Activated CD8-positive, alpha-beta T cell treated with anti-CD3 and anti-CD28 coated beads for 36 hours (primary cell): Measurements from ENCODE around the gene TGIF1. TPM values are rescaled to one million over a fixed set of nuclear protein-coding genes. Genes with fewer than 3 reads are reported as not detected.

Experiments
- ATAC-seq: fragments of 200-7000 bp; cut with Tn5 transposase; one replicate; pipeline ENCODE4 v1.10.0; 2021; ENCODE audit warnings: mild to moderate bottlenecking, moderate library complexity
- CTCF ChIA-PET: fragments of 350-600 bp; sonication (Branson Sonifier 250); formaldehyde crosslinking; loops from one replicate; lab custom pipeline; 2021; ENCODE audit warnings: antibody characterized with exemption; lab: Charles Lee
- POLR2A ChIA-PET: fragments of 350-600 bp; sonication (Branson Sonifier 250); formaldehyde crosslinking; loops from one replicate; lab custom pipeline; 2021; ENCODE audit warnings: antibody characterized with exemption; lab: Charles Lee
- DNase-seq: peaks from one replicate; pipeline ENCODE4 v3.0.0-alpha.2; 2020
- H3K27ac Mint-ChIP-seq: one replicate; pipeline ENCODE4 v1.8.0; 2021; ENCODE audit warnings: mild to moderate bottlenecking, mixed read lengths
- H3K27me3 Mint-ChIP-seq: one replicate; pipeline ENCODE4 v1.8.0; 2021; ENCODE audit warnings: mixed read lengths
- H3K36me3 Mint-ChIP-seq: one replicate; pipeline ENCODE4 v1.8.0; 2021; ENCODE audit warnings: low read depth, mixed read lengths
- H3K4me1 Mint-ChIP-seq: one replicate; pipeline ENCODE4 v1.8.0; 2021; ENCODE audit warnings: low read depth, mixed read lengths
- H3K4me3 Mint-ChIP-seq: one replicate; pipeline ENCODE4 v1.8.0; 2021; ENCODE audit warnings: mild to moderate bottlenecking, moderate library complexity, mixed read lengths
- H3K9me3 Mint-ChIP-seq: one replicate; pipeline ENCODE4 v1.8.0; 2021; ENCODE audit warnings: mixed read lengths
- intact Hi-C: fragments of 100-400 bp; cut with micrococcal nuclease; formaldehyde crosslinking; loops from one replicate; pipeline ENCODE4 v1.10.0; 2022
- total RNA-seq, 2 experiments: library from RNA; stranded (reverse); gene quantifications; one replicate each; pipeline ENCODE4 v1.2.3, GENCODE V29; 2021
- TF ChIP-seq, protein P1 (sequence below): fragments of 200-600 bp; IDR thresholded peaks from one replicate; pipeline ENCODE4 v1.8.0; 2022; ENCODE audit warnings: antibody characterized with exemption, mild to moderate bottlenecking

Gene TGIF1
- total RNA-seq, 2 experiments from 2014 or later = 33.3 to 34.5 TPM

DNA sequence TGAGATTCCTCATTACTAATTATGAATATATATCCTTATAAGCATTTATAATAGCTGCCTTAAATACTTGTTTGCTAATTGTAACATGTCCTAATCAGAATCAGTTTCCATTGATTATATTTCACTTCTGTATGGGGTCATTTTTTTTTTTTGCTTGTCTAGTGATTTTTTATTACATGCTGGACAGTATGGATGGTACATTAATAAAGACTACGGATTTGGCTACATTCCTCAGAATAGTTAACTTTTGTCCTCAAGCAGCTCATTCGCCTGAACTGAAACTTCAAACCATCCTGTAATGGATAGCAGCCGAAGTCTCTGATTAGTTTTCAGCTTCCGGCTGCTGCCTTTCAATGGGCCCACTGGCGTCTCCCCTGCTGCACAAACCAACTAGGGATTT lies 11.7 kb downstream of the TGIF1 start:
- CTCF ChIA-PET = interaction anchor here (0.9 to 5.7 kb wide), 7 partner anchors 8 to 204 kb away, joined by 3 to 32 read pairs (median 8); no protein-coding TSS in a partner anchor
- DNase-seq (no peak), ATAC-seq (no peak)
- intact Hi-C loops = no loop called here
- H3K27me3 Mint-ChIP-seq = no peaks in the 10 kb centered on the region
- no peak overlapping the region for H3K27ac Mint-ChIP-seq
- POLR2A ChIA-PET = no interaction called here
- TF ChIP-seq, protein P1, sequence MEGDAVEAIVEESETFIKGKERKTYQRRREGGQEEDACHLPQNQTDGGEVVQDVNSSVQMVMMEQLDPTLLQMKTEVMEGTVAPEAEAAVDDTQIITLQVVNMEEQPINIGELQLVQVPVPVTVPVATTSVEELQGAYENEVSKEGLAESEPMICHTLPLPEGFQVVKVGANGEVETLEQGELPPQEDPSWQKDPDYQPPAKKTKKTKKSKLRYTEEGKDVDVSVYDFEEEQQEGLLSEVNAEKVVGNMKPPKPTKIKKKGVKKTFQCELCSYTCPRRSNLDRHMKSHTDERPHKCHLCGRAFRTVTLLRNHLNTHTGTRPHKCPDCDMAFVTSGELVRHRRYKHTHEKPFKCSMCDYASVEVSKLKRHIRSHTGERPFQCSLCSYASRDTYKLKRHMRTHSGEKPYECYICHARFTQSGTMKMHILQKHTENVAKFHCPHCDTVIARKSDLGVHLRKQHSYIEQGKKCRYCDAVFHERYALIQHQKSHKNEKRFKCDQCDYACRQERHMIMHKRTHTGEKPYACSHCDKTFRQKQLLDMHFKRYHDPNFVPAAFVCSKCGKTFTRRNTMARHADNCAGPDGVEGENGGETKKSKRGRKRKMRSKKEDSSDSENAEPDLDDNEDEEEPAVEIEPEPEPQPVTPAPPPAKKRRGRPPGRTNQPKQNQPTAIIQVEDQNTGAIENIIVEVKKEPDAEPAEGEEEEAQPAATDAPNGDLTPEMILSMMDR = no peak
- H3K4me1 Mint-ChIP-seq = peaks cover 52% of the 10 kb centered on the region
- H3K36me3 Mint-ChIP-seq = peaks cover 47% of the 10 kb centered on the region
- peaks cover 10% of the 10 kb centered on the region for H3K9me3 Mint-ChIP-seq
- no peak overlapping the region for H3K4me3 Mint-ChIP-seq

DNA sequence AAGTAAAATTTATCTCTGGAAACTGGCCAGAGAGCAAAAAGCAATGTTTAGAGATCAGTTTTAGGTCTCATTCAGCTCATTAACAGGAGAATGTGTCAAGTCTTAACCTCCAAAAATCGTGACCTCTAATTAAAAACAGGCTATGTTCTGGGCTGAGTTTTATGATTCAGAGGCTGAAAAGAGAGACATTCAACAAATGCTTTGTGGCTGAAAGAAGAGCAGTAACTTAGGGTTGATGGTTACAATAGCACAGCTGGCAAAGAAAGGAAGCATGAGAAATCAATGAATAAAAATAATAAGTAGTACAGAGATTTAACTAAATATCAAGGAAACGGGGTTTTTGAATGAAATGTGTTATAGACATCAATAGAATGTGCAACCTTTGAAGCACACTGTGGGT lies 13.1 kb downstream of the TGIF1 start:
- POLR2A ChIA-PET = interaction anchor here (1.0 kb wide), 1 partner anchor 14 kb away, joined by 3 read pairs; no protein-coding TSS in a partner anchor
- H3K4me3 Mint-ChIP-seq = no peak overlapping the region
- DNase-seq = no peak
- H3K4me1 Mint-ChIP-seq = peaks cover 46% of the 10 kb centered on the region
- H3K27me3 Mint-ChIP-seq = no peaks in the 10 kb centered on the region
- TF ChIP-seq, protein P1 = no peak
- CTCF ChIA-PET = interaction anchor here (0.6 to 5.7 kb wide), 5 partner anchors 9 to 203 kb away, joined by 3 to 32 read pairs (median 9); no protein-coding TSS in a partner anchor
- H3K9me3 Mint-ChIP-seq = peaks cover 10% of the 10 kb centered on the region
- H3K36me3 Mint-ChIP-seq = peaks cover 35% of the 10 kb centered on the region
- no peak overlapping the region for H3K27ac Mint-ChIP-seq
- no peak for ATAC-seq
- intact Hi-C loops = no loop called here

DNA sequence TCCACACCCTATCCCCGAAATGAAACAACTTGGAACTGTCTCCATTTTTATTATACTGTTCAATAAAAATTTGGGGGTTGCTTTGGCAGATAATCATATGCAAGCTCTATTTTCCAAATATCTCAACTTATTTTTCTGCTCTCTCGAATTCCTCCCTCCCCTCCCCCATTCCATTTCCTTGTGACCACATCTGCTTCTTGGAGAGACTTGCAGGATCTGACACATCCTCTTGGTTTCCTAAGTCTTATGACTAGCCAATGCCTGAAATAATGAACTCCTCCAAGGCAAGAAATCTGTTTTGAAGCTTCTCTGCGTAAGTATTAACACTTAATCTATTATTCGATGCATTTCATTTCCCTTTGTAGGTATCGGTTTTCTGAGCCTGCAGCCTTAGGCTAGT lies 16.1 kb downstream of the TGIF1 start:
- H3K36me3 Mint-ChIP-seq = peaks cover 15% of the 10 kb centered on the region
- no peak for DNase-seq
- TF ChIP-seq, protein P1 = no peak
- peaks cover 7% of the 10 kb centered on the region for H3K9me3 Mint-ChIP-seq
- no peak for ATAC-seq
- no peak overlapping the region for H3K27ac Mint-ChIP-seq
- no peak overlapping the region for H3K4me3 Mint-ChIP-seq
- no peaks in the 10 kb centered on the region for H3K27me3 Mint-ChIP-seq
- intact Hi-C loops = no loop called here
- peaks cover 26% of the 10 kb centered on the region for H3K4me1 Mint-ChIP-seq
- ChIA-PET POLR2A (interaction anchor here (1.0 to 1.2 kb wide), 3 partner anchors 8 to 129 kb away, joined by 3 to 5 read pairs (median 3); no protein-coding TSS in a partner anchor), CTCF (interaction anchor here (0.9 to 4.2 kb wide), 8 partner anchors 9 to 200 kb away, joined by 3 to 26 read pairs (median 5); no protein-coding TSS in a partner anchor)

DNA sequence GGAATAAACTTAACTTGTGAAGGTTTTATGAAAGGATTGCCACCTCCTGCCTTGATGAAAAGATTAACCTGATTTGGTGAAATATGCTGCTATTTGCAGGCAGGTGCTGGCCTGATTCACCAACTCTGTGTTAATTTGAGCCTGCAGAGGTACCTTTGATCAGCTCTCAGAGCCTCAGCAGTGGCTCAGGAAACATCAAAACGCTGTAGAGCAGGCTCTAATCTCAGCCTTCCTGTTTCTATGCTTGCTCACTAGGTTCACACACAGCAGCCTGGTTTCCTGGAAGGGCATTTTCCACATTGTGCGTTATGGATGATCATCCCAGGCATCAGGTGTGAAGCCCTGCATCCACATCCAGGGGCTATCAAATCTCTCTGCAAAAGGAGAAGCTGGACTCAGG lies 16.9 kb downstream of the TGIF1 start:
- POLR2A ChIA-PET = interaction anchor here (1.2 kb wide), 1 partner anchor 128 kb away, joined by 3 read pairs; no protein-coding TSS in a partner anchor
- TF ChIP-seq, protein P1 = no peak
- ATAC-seq (peak; percentile 45), DNase-seq (no peak)
- no peak overlapping the region for H3K4me3 Mint-ChIP-seq
- H3K9me3 Mint-ChIP-seq = peaks cover 2% of the 10 kb centered on the region
- peaks cover 25% of the 10 kb centered on the region for H3K4me1 Mint-ChIP-seq
- H3K36me3 Mint-ChIP-seq = peaks cover 6% of the 10 kb centered on the region
- CTCF ChIA-PET = interaction anchor here (0.9 to 4.2 kb wide), 9 partner anchors 10 to 199 kb away, joined by 3 to 26 read pairs (median 5); no protein-coding TSS in a partner anchor
- no peak overlapping the region for H3K27ac Mint-ChIP-seq
- no peaks in the 10 kb centered on the region for H3K27me3 Mint-ChIP-seq
- intact Hi-C loops = no loop called here

DNA sequence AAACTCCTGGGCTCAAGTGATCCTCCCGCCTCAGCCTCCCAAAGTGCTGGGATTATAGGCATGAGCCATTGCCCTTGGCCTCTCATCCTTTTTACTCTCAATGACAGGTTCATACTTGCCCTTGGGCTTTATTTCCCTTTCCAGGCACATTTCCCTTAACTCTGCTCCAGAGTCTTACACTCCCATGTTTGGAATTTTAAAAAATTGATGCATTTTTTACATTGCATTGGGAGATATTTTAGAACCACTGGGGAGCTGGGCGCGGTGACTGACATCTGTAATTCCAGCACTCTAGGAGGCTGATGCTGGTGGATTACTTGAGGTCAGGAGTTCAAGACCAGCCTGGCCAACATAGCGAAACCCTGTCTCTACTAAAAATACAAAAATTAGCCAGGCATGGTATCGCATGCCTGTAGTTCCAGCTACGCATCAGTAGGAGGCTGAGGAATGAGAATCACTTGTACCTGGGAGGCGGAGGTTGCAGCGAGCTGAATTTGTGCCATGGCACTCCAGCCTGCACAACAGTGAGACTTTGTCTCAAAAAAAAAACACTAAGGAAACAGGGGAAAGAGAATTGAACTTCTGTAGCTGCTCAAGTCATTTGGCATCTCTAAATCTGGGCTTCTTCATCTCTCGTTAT lies 18.2 kb downstream of the TGIF1 start:
- H3K4me3 Mint-ChIP-seq = no peak overlapping the region
- TF ChIP-seq, protein P1 = no peak
- no peak overlapping the region for H3K27ac Mint-ChIP-seq
- H3K27me3 Mint-ChIP-seq = no peaks in the 10 kb centered on the region
- ChIA-PET CTCF (interaction anchor here (1.0 to 4.2 kb wide), 4 partner anchors 10 to 27 kb away, joined by 3 to 26 read pairs (median 4); no protein-coding TSS in a partner anchor), POLR2A (interaction anchor here (0.6 kb wide), 1 partner anchor 145 kb away, joined by 3 read pairs; no protein-coding TSS in a partner anchor)
- H3K4me1 Mint-ChIP-seq = peaks cover 22% of the 10 kb centered on the region
- DNase-seq (no peak), ATAC-seq (no peak)
- no peaks in the 10 kb centered on the region for H3K9me3 Mint-ChIP-seq
- intact Hi-C loops = no loop called here
- H3K36me3 Mint-ChIP-seq = no peaks in the 10 kb centered on the region
